H9 (cell line): Measurements from ENCODE around the gene APOM. TPM values are rescaled to one million over a fixed set of nuclear protein-coding genes. Genes with fewer than 3 reads are reported as not detected.

Experiments
- DNase-seq: peaks from one replicate; pipeline ENCODE4 v3.0.0-alpha.2; 2017
- H2AFZ ChIP-seq: one replicate; pipeline ENCODE4 v1.6.1; 2013; ENCODE audit warnings: mild to moderate bottlenecking, low read length, control low read depth, moderate library complexity
- H2AK5ac ChIP-seq: 2 replicates; pipeline ENCODE4 v1.6.1; 2013; ENCODE audit warnings: low read length, control low read depth, mixed read lengths; ENCODE audit not compliant: insufficient read length
- H2BK120ac ChIP-seq: one replicate; pipeline ENCODE4 v1.6.1; 2013; ENCODE audit warnings: low read depth, mild to moderate bottlenecking, low read length, control low read depth, inconsistent platforms; ENCODE audit not compliant: poor library complexity, severe bottlenecking
- H2BK12ac ChIP-seq: 2 replicates; pipeline ENCODE4 v1.6.1; 2013; ENCODE audit warnings: low read length, control low read depth, mixed read lengths, low read depth; ENCODE audit not compliant: insufficient read length
- H2BK15ac ChIP-seq: 2 replicates; pipeline ENCODE4 v1.6.1; 2013; ENCODE audit warnings: low read depth, low read length, control low read depth
- H2BK20ac ChIP-seq: one replicate; pipeline ENCODE4 v1.6.1; 2013; ENCODE audit warnings: low read depth, mild to moderate bottlenecking, low read length, control low read depth, inconsistent platforms; ENCODE audit not compliant: poor library complexity, severe bottlenecking
- H2BK5ac ChIP-seq: 2 replicates; pipeline ENCODE4 v1.6.1; 2013; ENCODE audit warnings: low read length, control low read depth, mixed read lengths; ENCODE audit not compliant: insufficient read length
- H3K14ac ChIP-seq: 2 replicates; pipeline ENCODE4 v1.6.1; 2013; ENCODE audit warnings: low read length, control low read depth; ENCODE audit not compliant: insufficient read depth
- H3K18ac ChIP-seq: 2 replicates; pipeline ENCODE4 v1.6.1; 2013; ENCODE audit warnings: low read depth, mild to moderate bottlenecking, mixed read lengths, low read length, control low read depth; ENCODE audit not compliant: insufficient read length
- H3K23ac ChIP-seq: 2 replicates; pipeline ENCODE4 v1.6.1; 2013; ENCODE audit warnings: low read length, control low read depth, mixed read lengths, low read depth; ENCODE audit not compliant: insufficient read length
- H3K23me2 ChIP-seq: 2 replicates; pipeline ENCODE4 v1.6.1; 2013; ENCODE audit warnings: low read depth, mild to moderate bottlenecking, mixed read lengths, low read length, control low read depth; ENCODE audit not compliant: insufficient read length, poor library complexity, severe bottlenecking
- H3K27ac ChIP-seq: 2 replicates; pipeline ENCODE4 v1.5.1; 2013; ENCODE audit warnings: low read length, control low read depth, mixed read lengths, low read depth; ENCODE audit not compliant: insufficient read length
- H3K27me3 ChIP-seq: 2 replicates; pipeline ENCODE4 v1.6.1; 2013; ENCODE audit warnings: low read length, control low read depth, inconsistent platforms; ENCODE audit not compliant: insufficient read depth
- H3K4ac ChIP-seq: 2 replicates; pipeline ENCODE4 v1.6.1; 2013; ENCODE audit warnings: low read depth, mild to moderate bottlenecking, control low read depth, inconsistent platforms, low read length, moderate library complexity
- H3K4me1 ChIP-seq: 2 replicates; pipeline ENCODE4 v1.6.1; 2013; ENCODE audit warnings: low read length, control low read depth, inconsistent platforms; ENCODE audit not compliant: insufficient read depth
- H3K4me2 ChIP-seq: 2 replicates; pipeline ENCODE4 v1.6.1; 2013; ENCODE audit warnings: low read length, control low read depth, mixed read lengths; ENCODE audit not compliant: insufficient read length, insufficient read depth
- H3K56ac ChIP-seq: 2 replicates; pipeline ENCODE4 v1.6.1; 2013; ENCODE audit warnings: low read depth, mild to moderate bottlenecking, mixed read lengths, low read length, control low read depth; ENCODE audit not compliant: insufficient read length
- H3K79me1 ChIP-seq: 2 replicates; pipeline ENCODE4 v1.6.1; 2013; ENCODE audit warnings: low read depth, mild to moderate bottlenecking, moderate library complexity, low read length, control low read depth, inconsistent platforms; ENCODE audit not compliant: insufficient read depth, poor library complexity, severe bottlenecking
- H3K79me2 ChIP-seq: 2 replicates; pipeline ENCODE4 v1.6.1; 2013; ENCODE audit warnings: low read length, control low read depth, inconsistent platforms; ENCODE audit not compliant: insufficient read depth
- H3K9ac ChIP-seq: 2 replicates; pipeline ENCODE4 v1.6.1; 2013; ENCODE audit warnings: low read length, control low read depth, mixed read lengths; ENCODE audit not compliant: insufficient read length; ENCODE audit errors: extremely low read depth
- H3K9me3 ChIP-seq: one replicate; pipeline ENCODE4 v1.6.1; 2013; ENCODE audit warnings: low read depth, low read length, inconsistent platforms; ENCODE audit not compliant: control insufficient read depth
- H3T11ph ChIP-seq: one replicate; pipeline ENCODE4 v1.6.1; 2013; ENCODE audit warnings: mild to moderate bottlenecking, low read length, control low read depth, inconsistent platforms
- H4K20me1 ChIP-seq: one replicate; pipeline ENCODE4 v1.6.1; 2013; ENCODE audit not compliant: control insufficient read depth, insufficient read length, insufficient read depth
- H4K5ac ChIP-seq: 2 replicates; pipeline ENCODE4 v1.6.1; 2013; ENCODE audit warnings: low read depth, mild to moderate bottlenecking, mixed read lengths, low read length, control low read depth; ENCODE audit not compliant: insufficient read length
- H4K8ac ChIP-seq: replicated peaks from 2 replicates; pipeline ENCODE4 v1.6.1; 2013; ENCODE audit warnings: low read length, control low read depth, mixed read lengths, low read depth; ENCODE audit not compliant: insufficient read length
- H4K91ac ChIP-seq: 2 replicates; pipeline ENCODE4 v1.6.1; 2013; ENCODE audit warnings: low read depth, mild to moderate bottlenecking, moderate library complexity, mixed read lengths, low read length, control low read depth; ENCODE audit not compliant: insufficient read length
- H3K27ac Mint-ChIP-seq, 3 experiments: 2 replicates in 2 of 3; 3 replicates in 1 of 3; pipeline ENCODE4 v1.8.0; 2020 to 2021; ENCODE audit warnings: mixed read lengths in 3 of 3, mild to moderate bottlenecking in 1 of 3, moderate library complexity in 1 of 3
- H3K27me3 Mint-ChIP-seq: 2 replicates; pipeline ENCODE4 v1.8.0; 2021; ENCODE audit warnings: low read depth, mild to moderate bottlenecking, moderate library complexity, mixed read lengths
- H3K36me3 Mint-ChIP-seq, 3 experiments: 2 replicates in 2 of 3; 3 replicates in 1 of 3; pipeline ENCODE4 v1.8.0; 2020 to 2021; ENCODE audit warnings: low read depth in 3 of 3, mixed read lengths in 3 of 3; ENCODE audit not compliant: insufficient read depth in 1 of 3
- H3K4me1 Mint-ChIP-seq, 2 experiments: 2 replicates each; pipeline ENCODE4 v1.8.0; 2020; ENCODE audit warnings: mixed read lengths in 2 of 2
- H3K4me3 Mint-ChIP-seq, 2 experiments: 2 replicates in 1 of 2; 3 replicates in 1 of 2; pipeline ENCODE4 v1.8.0; 2020 to 2021; ENCODE audit warnings: mild to moderate bottlenecking in 2 of 2, mixed read lengths in 2 of 2, moderate library complexity in 1 of 2
- H3K9me3 Mint-ChIP-seq, 2 experiments: 2 replicates in 1 of 2; 3 replicates in 1 of 2; pipeline ENCODE4 v1.8.0; 2020; ENCODE audit warnings: mild to moderate bottlenecking in 2 of 2, mixed read lengths in 2 of 2, moderate library complexity in 1 of 2
- WGBS: extraction: QIAGEN DNeasy Blood & Tissue Kit; methylation state at CpG from one replicate; pipeline ENCODE4 v1.1.7; 2013; ENCODE audit warnings: missing lambda C conversion rate, low lambda C conversion rate, mixed read lengths; ENCODE audit not compliant: insufficient read length; ENCODE audit errors: extremely low coverage; 5-methylcytosine and 5-hydroxymethylcytosine counted together
- total RNA-seq: library from RNA; stranded (reverse); gene quantifications from 2 replicates; pipeline ENCODE4 v1.2.1, GENCODE V29; 2021
- TF ChIP-seq, protein P1 (sequence below): fragments of 200-600 bp; sonication (generic); conservative IDR thresholded peaks from 3 replicates; pipeline ENCODE4 v1.8.0; 2021; ENCODE audit warnings: antibody characterized with exemption, mild to moderate bottlenecking

APOM gene
- total RNA-seq, 1 experiment from 2014 or later, result 3.6 TPM

DNA sequence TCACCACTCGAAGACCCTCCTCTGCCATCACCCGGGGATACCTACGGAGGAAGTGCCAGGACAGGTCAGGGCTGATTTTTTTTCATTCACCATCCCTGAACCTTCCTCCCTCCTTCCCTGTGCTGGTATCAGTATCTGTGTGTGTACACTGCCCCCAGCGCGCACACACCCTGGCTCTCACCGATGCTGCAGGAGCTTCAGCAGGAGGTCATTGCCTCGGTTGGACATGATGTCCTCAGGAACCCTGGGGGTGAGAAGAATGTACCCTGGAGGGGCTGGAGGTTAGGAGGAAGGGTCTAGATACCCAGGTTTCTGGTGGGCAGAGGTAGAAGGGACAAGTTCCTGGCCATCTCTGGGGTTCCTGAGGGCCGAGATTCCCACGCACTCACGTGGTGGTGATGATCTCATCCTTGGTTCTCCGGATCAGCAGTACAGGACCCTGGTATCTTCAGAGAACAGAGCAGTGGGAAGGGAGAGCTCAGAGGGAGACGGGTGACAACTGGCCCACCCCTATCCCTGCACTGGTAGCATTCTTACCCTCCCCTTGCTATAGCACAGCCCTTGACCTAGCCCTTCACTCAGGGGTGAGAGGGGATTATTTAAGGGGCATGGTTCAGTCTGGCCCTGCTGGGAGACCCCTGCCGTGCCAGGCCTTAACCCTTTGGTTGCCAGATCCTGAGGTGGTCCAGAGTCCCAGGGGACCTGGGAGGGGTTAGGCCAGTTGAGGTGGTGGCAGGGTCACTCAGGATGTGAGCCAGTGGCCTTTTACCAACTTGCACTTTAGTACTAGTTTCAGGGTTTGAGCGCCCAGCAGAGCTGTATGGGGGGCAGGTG lies 32.4 kb downstream of the APOM start:
- Mint-ChIP-seq H3K27me3 (peaks cover 3% of the 10 kb centered on the region), H3K9me3 (no peaks in the 10 kb centered on the region; a peak in 1 of 5 replicates), H3K4me1 (peaks cover 13 to 18% of the 10 kb centered on the region in 2 experiments), H3K4me3 (no peak overlapping the region; a peak in 1 of 5 replicates), H3K27ac (peak overlapping the region in 2 of 3 experiments; percentile 23 to 52; a peak in 3 of 7 replicates), H3K36me3 (peaks cover 14 to 54% (median 36%) of the 10 kb centered on the region in 3 experiments)
- Histone ChIP-seq H3K27ac (no peak overlapping the region), H2BK12ac (no peak overlapping the region), H3K56ac (no peak overlapping the region), H3K18ac (no peak overlapping the region), H2BK15ac (no peak overlapping the region), H3T11ph (no peak overlapping the region), H3K4me1 (no peaks in the 10 kb centered on the region), H3K4me2 (no peak overlapping the region), H3K23ac (no peak overlapping the region), H3K14ac (no peak overlapping the region), H3K9me3 (no peaks in the 10 kb centered on the region), H2AFZ (no peak overlapping the region), H3K27me3 (no peaks in the 10 kb centered on the region), H4K8ac (no peak overlapping the region), H4K91ac (no peak overlapping the region), H3K4ac (no peak overlapping the region), H4K20me1 (no peaks in the 10 kb centered on the region), H3K23me2 (peaks cover 5% of the 10 kb centered on the region), H3K79me1 (no peaks in the 10 kb centered on the region), H3K79me2 (no peaks in the 10 kb centered on the region), H2BK20ac (no peak overlapping the region), H2BK120ac (no peak overlapping the region), H4K5ac (no peak overlapping the region), H3K9ac (no peak overlapping the region), H2AK5ac (no peak overlapping the region), H2BK5ac (no peak overlapping the region)
- TF ChIP-seq, protein P1, sequence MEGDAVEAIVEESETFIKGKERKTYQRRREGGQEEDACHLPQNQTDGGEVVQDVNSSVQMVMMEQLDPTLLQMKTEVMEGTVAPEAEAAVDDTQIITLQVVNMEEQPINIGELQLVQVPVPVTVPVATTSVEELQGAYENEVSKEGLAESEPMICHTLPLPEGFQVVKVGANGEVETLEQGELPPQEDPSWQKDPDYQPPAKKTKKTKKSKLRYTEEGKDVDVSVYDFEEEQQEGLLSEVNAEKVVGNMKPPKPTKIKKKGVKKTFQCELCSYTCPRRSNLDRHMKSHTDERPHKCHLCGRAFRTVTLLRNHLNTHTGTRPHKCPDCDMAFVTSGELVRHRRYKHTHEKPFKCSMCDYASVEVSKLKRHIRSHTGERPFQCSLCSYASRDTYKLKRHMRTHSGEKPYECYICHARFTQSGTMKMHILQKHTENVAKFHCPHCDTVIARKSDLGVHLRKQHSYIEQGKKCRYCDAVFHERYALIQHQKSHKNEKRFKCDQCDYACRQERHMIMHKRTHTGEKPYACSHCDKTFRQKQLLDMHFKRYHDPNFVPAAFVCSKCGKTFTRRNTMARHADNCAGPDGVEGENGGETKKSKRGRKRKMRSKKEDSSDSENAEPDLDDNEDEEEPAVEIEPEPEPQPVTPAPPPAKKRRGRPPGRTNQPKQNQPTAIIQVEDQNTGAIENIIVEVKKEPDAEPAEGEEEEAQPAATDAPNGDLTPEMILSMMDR, result no peak
- no peak for DNase-seq
- WGBS, result no CpG with 5 or more reads among the region's 14 CpGs
